WTC11 (cell line): ENCODE measurements around the gene CNST. TPM values are rescaled to one million over a fixed set of nuclear protein-coding genes. Genes with fewer than 3 reads are reported as not detected.

Source experiments
- ATAC-seq: fragments of 200-7000 bp; cut with Tn5 transposase; 2 replicates; pipeline ENCODE4 v1.10.0; 2021; ENCODE audit warnings: mild to moderate bottlenecking, moderate library complexity
- CTCF ChIA-PET: fragments of 300-600 bp; sonication (Branson Sonifier 250); formaldehyde crosslinking; loops from one replicate; lab custom pipeline; 2021; ENCODE audit warnings: antibody characterized with exemption; lab: Charles Lee
- POLR2A ChIA-PET: fragments of 350-600 bp; sonication (Branson Sonifier 250); formaldehyde crosslinking; loops from one replicate; lab custom pipeline; 2021; ENCODE audit warnings: antibody characterized with exemption; lab: Charles Lee
- DNase-seq: peaks from one replicate; pipeline ENCODE4 v3.0.0; 2021; ENCODE audit warnings: low spot score
- H3K27ac Mint-ChIP-seq: 2 replicates; pipeline ENCODE4 v1.8.0; 2021; ENCODE audit warnings: mixed read lengths
- H3K27me3 Mint-ChIP-seq: 2 replicates; pipeline ENCODE4 v1.8.0; 2021; ENCODE audit warnings: low read depth, mild to moderate bottlenecking, moderate library complexity, mixed read lengths
- H3K36me3 Mint-ChIP-seq: 2 replicates; pipeline ENCODE4 v1.8.0; 2021; ENCODE audit warnings: mixed read lengths
- H3K4me1 Mint-ChIP-seq: 2 replicates; pipeline ENCODE4 v1.8.0; 2022; ENCODE audit warnings: mixed read lengths
- H3K4me3 Mint-ChIP-seq: 2 replicates; pipeline ENCODE4 v1.8.0; 2021; ENCODE audit warnings: mild to moderate bottlenecking, moderate library complexity, mixed read lengths
- H3K9me3 Mint-ChIP-seq: 2 replicates; pipeline ENCODE4 v1.8.0; 2021; ENCODE audit warnings: mixed read lengths
- AFF4 ChIP-seq: sonication (generic); formaldehyde crosslinking; IDR thresholded peaks from 2 replicates; pipeline ENCODE4 v1.8.1; 2023; ENCODE audit warnings: mild to moderate bottlenecking, missing genetic modification reagents, borderline replicate concordance
- AR ChIP-seq: fragments of 250-450 bp; sonication (Bioruptor Pico); IDR thresholded peaks from 2 replicates; pipeline ENCODE4 v1.9.0; 2021; ENCODE audit warnings: mild to moderate bottlenecking
- ATF1 ChIP-seq: sonication (generic); formaldehyde crosslinking; IDR thresholded peaks from 2 replicates; pipeline ENCODE4 v1.8.1; 2023; ENCODE audit warnings: mild to moderate bottlenecking, moderate library complexity, missing genetic modification reagents
- CBFB ChIP-seq: sonication (generic); formaldehyde crosslinking; IDR thresholded peaks from 2 replicates; pipeline ENCODE4 v1.8.1; 2022; ENCODE audit warnings: mild to moderate bottlenecking, low read depth, missing genetic modification reagents
- CREB1 ChIP-seq: sonication (generic); formaldehyde crosslinking; IDR thresholded peaks from 2 replicates; pipeline ENCODE4 v1.8.0; 2023; ENCODE audit warnings: mild to moderate bottlenecking, missing genetic modification reagents
- CREM ChIP-seq: sonication (generic); formaldehyde crosslinking; IDR thresholded peaks from 2 replicates; pipeline ENCODE4 v1.8.1; 2022; ENCODE audit warnings: mild to moderate bottlenecking, missing genetic modification reagents, moderate library complexity
- ESRRA ChIP-seq: sonication (generic); formaldehyde crosslinking; IDR thresholded peaks from 2 replicates; pipeline ENCODE4 v1.8.1; 2022; ENCODE audit warnings: mild to moderate bottlenecking, missing genetic modification reagents, borderline replicate concordance
- FOXK1 ChIP-seq: sonication (generic); formaldehyde crosslinking; IDR thresholded peaks from 2 replicates; pipeline ENCODE4 v1.8.0; 2022; ENCODE audit warnings: mild to moderate bottlenecking, moderate library complexity, missing genetic modification reagents
- GABPB1 ChIP-seq: sonication (generic); formaldehyde crosslinking; IDR thresholded peaks from 2 replicates; pipeline ENCODE4 v1.8.1; 2023; ENCODE audit warnings: mild to moderate bottlenecking, missing genetic modification reagents
- HMGA2 ChIP-seq: fragments of 250-450 bp; sonication (Bioruptor Pico); IDR thresholded peaks from 2 replicates; pipeline ENCODE4 v1.4.0; 2021; ENCODE audit warnings: mild to moderate bottlenecking, moderate library complexity
- JAZF1 ChIP-seq: fragments of 250-450 bp; sonication (Bioruptor Pico); IDR thresholded peaks from 2 replicates; pipeline ENCODE4 v1.9.0; 2021; ENCODE audit warnings: moderate library complexity, mild to moderate bottlenecking, inconsistent platforms
- JUN ChIP-seq: sonication (generic); formaldehyde crosslinking; IDR thresholded peaks from 2 replicates; pipeline ENCODE4 v1.8.0; 2023; ENCODE audit warnings: mild to moderate bottlenecking, missing genetic modification reagents
- MLX ChIP-seq: sonication (generic); formaldehyde crosslinking; IDR thresholded peaks from 2 replicates; pipeline ENCODE4 v1.8.1; 2023; ENCODE audit warnings: mild to moderate bottlenecking, missing genetic modification reagents, moderate library complexity
- PRDM15 ChIP-seq: sonication (generic); formaldehyde crosslinking; IDR thresholded peaks from 2 replicates; pipeline ENCODE4 v1.8.0; 2022; ENCODE audit warnings: missing genetic modification reagents
- SOX15 ChIP-seq: fragments of 250-450 bp; sonication (Bioruptor Pico); IDR thresholded peaks from 2 replicates; pipeline ENCODE4 v1.9.0; 2021; ENCODE audit warnings: mild to moderate bottlenecking
- TCF7 ChIP-seq: sonication (generic); formaldehyde crosslinking; IDR thresholded peaks from 2 replicates; pipeline ENCODE4 v1.8.0; 2022; ENCODE audit warnings: mild to moderate bottlenecking, low read depth, missing genetic modification reagents, moderate library complexity
- ZNF138 ChIP-seq: sonication (generic); formaldehyde crosslinking; conservative IDR thresholded peaks from 2 replicates; pipeline ENCODE4 v1.8.1; 2022; ENCODE audit warnings: mild to moderate bottlenecking, moderate library complexity, missing genetic modification reagents
- ZNF219 ChIP-seq: sonication (generic); formaldehyde crosslinking; IDR thresholded peaks from 2 replicates; pipeline ENCODE4 v1.8.0; 2023; ENCODE audit warnings: missing genetic modification reagents, mild to moderate bottlenecking, borderline replicate concordance
- ZNF263 ChIP-seq: sonication (generic); formaldehyde crosslinking; IDR thresholded peaks from 2 replicates; pipeline ENCODE4 v1.8.1; 2022; ENCODE audit warnings: low read depth, mild to moderate bottlenecking, moderate library complexity, missing genetic modification reagents
- total RNA-seq: library from RNA; stranded (reverse); gene quantifications from 3 replicates; pipeline ENCODE4 v1.2.3, GENCODE V29; 2021

The CNST gene
- total RNA-seq, 1 experiment from 2014 or later = 18.4 TPM

- Mint-ChIP-seq H3K4me1 (no peaks in the 10 kb centered on the region), H3K36me3 (peaks cover 18% of the 10 kb centered on the region), H3K9me3 (peaks cover 9% of the 10 kb centered on the region), H3K27ac (no peak overlapping the region), H3K27me3 (no peaks in the 10 kb centered on the region), H3K4me3 (no peak overlapping the region)
- CTCF ChIA-PET = no interaction called here
- ATAC-seq (no peak), DNase-seq (no peak)
- TF ChIP-seq JUN (no peak), CBFB (CRISPR knock-in tag) (no peak), ESRRA (CRISPR knock-in tag) (no peak), ZNF219 (no peak), PRDM15 (CRISPR knock-in tag) (no peak), FOXK1 (CRISPR knock-in tag) (no peak), TCF7 (CRISPR knock-in tag) (no peak), SOX15 (CRISPR knock-in tag) (no peak), HMGA2 (no peak), ATF1 (CRISPR knock-in tag) (no peak), ZNF263 (CRISPR knock-in tag) (no peak), GABPB1 (CRISPR knock-in tag) (no peak), MLX (CRISPR knock-in tag) (no peak), CREM (no peak), AFF4 (no peak), JAZF1 (CRISPR knock-in tag) (no peak), ZNF138 (CRISPR knock-in tag) (no peak), CREB1 (CRISPR knock-in tag) (no peak), AR (CRISPR knock-in tag) (no peak)
- POLR2A ChIA-PET = no interaction called here
These were observed 72.8 kb downstream of the CNST start for GRCh38 chr1:246638941-246639655.
